ENCODE measurements around the gene U2AF1L4.

Gene U2AF1L4

GRCh38 chr19:35740108-35740422 lies 5.2 kb downstream of the U2AF1L4 start:
- no peak for DNase-seq

- DNase-seq, result no peak
Observed at GRCh38 chr19:35739275-35740107, 5.7 kb downstream of the U2AF1L4 start.

- no peak for DNase-seq
Observed at GRCh38 chr19:35738887-35739229, 6.4 kb downstream of the U2AF1L4 start.

- no peak for DNase-seq
Observed at GRCh38 chr19:35738021-35738886, 7.0 kb downstream of the U2AF1L4 start.

- DNase-seq, result no peak
Observed at GRCh38 chr19:35736913-35737886, 8.0 kb downstream of the U2AF1L4 start.

GRCh38 chr19:35734889-35735288 lies 10.3 kb downstream of the U2AF1L4 start:
- DNase-seq, result no peak

- no peak for DNase-seq
Observed at GRCh38 chr19:35734273-35734672, 10.9 kb downstream of the U2AF1L4 start.

- no peak for DNase-seq
Observed at GRCh38 chr19:35733180-35734125, 11.8 kb downstream of the U2AF1L4 start.

- no peak for DNase-seq
Observed at GRCh38 chr19:35732540-35733179, 12.6 kb downstream of the U2AF1L4 start.

- no peak for DNase-seq
Observed at GRCh38 chr19:35731779-35732405, 13.3 kb downstream of the U2AF1L4 start.

GRCh38 chr19:35731353-35731752 lies 13.9 kb downstream of the U2AF1L4 start:
- no peak for DNase-seq

GRCh38 chr19:35730326-35730725 lies 14.9 kb downstream of the U2AF1L4 start:
- DNase-seq, result no peak

GRCh38 chr19:35729763-35730162 lies 15.5 kb downstream of the U2AF1L4 start:
- DNase-seq, result no peak

GRCh38 chr19:35729021-35729420 lies 16.2 kb downstream of the U2AF1L4 start:
- DNase-seq, result no peak

- no peak for DNase-seq
Observed at GRCh38 chr19:35727956-35728706, 17.1 kb downstream of the U2AF1L4 start.

- DNase-seq, result no peak
Observed at GRCh38 chr19:35727053-35727955, 17.9 kb downstream of the U2AF1L4 start.

- DNase-seq, result no peak
Observed at GRCh38 chr19:35725216-35725861, 19.9 kb downstream of the U2AF1L4 start.

- no peak for DNase-seq
Observed at GRCh38 chr19:35724560-35724959, 20.7 kb downstream of the U2AF1L4 start.

Data from inflammatory macrophage treated with lipopolysaccharide for 4 hours (primary cell).